Activated B cell treated with CpG ODN at 0.5 μM for 24 hours (primary cell): Measurements from ENCODE around the gene C1QL1. TPM values are rescaled to one million over a fixed set of nuclear protein-coding genes. Genes with fewer than 3 reads are reported as not detected.

ENCODE experiments used
- ATAC-seq: fragments of 200-7000 bp; cut with Tn5 transposase; one replicate; pipeline ENCODE4 v1.10.0; 2021; ENCODE audit warnings: low read depth, mild to moderate bottlenecking, moderate library complexity
- CTCF ChIA-PET: fragments of 350-600 bp; sonication (Branson Sonifier 250); formaldehyde crosslinking; loops from one replicate; lab custom pipeline; 2021; ENCODE audit warnings: antibody characterized with exemption; lab: Charles Lee
- POLR2A ChIA-PET: fragments of 350-600 bp; sonication (Branson Sonifier 250); formaldehyde crosslinking; loops from one replicate; lab custom pipeline; 2021; ENCODE audit warnings: antibody characterized with exemption; lab: Charles Lee
- DNase-seq: peaks from one replicate; pipeline ENCODE4 v3.0.0; 2022
- H3K27ac Mint-ChIP-seq: one replicate; pipeline ENCODE4 v1.8.0; 2020; ENCODE audit warnings: mixed read lengths
- H3K27me3 Mint-ChIP-seq: one replicate; pipeline ENCODE4 v1.8.0; 2021; ENCODE audit warnings: mixed read lengths
- H3K36me3 Mint-ChIP-seq: one replicate; pipeline ENCODE4 v1.8.0; 2021; ENCODE audit warnings: low read depth, mixed read lengths
- H3K4me1 Mint-ChIP-seq: one replicate; pipeline ENCODE4 v1.8.0; 2021; ENCODE audit warnings: mixed read lengths
- H3K4me3 Mint-ChIP-seq: one replicate; pipeline ENCODE4 v1.8.0; 2020; ENCODE audit warnings: mild to moderate bottlenecking, mixed read lengths
- H3K9me3 Mint-ChIP-seq: one replicate; pipeline ENCODE4 v1.8.0; 2020; ENCODE audit warnings: mixed read lengths
- intact Hi-C: fragments of 100-400 bp; cut with micrococcal nuclease; formaldehyde crosslinking; loops from one replicate; pipeline ENCODE4 v1.15.1; 2024
- total RNA-seq: library from RNA; stranded (reverse); gene quantifications from 2 replicates; pipeline ENCODE4 v1.2.3, GENCODE V29; 2022
- TF ChIP-seq, protein P1 (sequence below): fragments of 200-600 bp; IDR thresholded peaks from one replicate; pipeline ENCODE4 v1.8.0; 2022; ENCODE audit warnings: antibody characterized with exemption, mild to moderate bottlenecking

C1QL1 gene
- total RNA-seq, 1 donor from 2014 or later: not detected

DNA sequence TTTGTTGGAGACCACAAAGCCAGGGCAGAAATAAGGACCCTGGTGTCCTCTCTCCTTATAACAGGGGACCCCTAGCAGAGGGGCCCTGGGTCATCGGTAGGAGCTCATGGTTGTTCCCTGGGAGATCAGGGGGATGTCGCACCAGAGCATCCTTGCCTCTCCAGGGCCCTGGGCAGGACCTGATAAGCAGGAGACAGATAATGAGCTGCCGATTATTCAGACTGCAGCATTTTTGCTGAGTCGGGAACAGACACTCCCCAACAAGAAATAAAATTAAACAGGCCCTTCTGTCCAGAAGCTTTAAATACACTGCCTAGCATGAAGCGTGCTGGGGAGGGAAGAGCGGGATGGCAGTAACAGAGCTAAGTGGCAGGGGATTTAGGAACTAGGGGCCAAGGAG lies 37.4 kb downstream of the C1QL1 start:
- Mint-ChIP-seq H3K4me3 (no peak overlapping the region), H3K36me3 (no peaks in the 10 kb centered on the region), H3K27ac (no peak overlapping the region), H3K4me1 (no peaks in the 10 kb centered on the region), H3K9me3 (no peaks in the 10 kb centered on the region), H3K27me3 (no peaks in the 10 kb centered on the region)
- CTCF ChIA-PET: no interaction called here
- POLR2A ChIA-PET: interaction anchor here (0.6 kb wide), 2 partner anchors 36 to 1868 kb away, joined by 3 to 5 read pairs; no protein-coding TSS in a partner anchor
- ATAC-seq (no peak), DNase-seq (no peak)
- intact Hi-C loops: no loop called here
- TF ChIP-seq, protein P1, sequence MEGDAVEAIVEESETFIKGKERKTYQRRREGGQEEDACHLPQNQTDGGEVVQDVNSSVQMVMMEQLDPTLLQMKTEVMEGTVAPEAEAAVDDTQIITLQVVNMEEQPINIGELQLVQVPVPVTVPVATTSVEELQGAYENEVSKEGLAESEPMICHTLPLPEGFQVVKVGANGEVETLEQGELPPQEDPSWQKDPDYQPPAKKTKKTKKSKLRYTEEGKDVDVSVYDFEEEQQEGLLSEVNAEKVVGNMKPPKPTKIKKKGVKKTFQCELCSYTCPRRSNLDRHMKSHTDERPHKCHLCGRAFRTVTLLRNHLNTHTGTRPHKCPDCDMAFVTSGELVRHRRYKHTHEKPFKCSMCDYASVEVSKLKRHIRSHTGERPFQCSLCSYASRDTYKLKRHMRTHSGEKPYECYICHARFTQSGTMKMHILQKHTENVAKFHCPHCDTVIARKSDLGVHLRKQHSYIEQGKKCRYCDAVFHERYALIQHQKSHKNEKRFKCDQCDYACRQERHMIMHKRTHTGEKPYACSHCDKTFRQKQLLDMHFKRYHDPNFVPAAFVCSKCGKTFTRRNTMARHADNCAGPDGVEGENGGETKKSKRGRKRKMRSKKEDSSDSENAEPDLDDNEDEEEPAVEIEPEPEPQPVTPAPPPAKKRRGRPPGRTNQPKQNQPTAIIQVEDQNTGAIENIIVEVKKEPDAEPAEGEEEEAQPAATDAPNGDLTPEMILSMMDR: no peak

DNA sequence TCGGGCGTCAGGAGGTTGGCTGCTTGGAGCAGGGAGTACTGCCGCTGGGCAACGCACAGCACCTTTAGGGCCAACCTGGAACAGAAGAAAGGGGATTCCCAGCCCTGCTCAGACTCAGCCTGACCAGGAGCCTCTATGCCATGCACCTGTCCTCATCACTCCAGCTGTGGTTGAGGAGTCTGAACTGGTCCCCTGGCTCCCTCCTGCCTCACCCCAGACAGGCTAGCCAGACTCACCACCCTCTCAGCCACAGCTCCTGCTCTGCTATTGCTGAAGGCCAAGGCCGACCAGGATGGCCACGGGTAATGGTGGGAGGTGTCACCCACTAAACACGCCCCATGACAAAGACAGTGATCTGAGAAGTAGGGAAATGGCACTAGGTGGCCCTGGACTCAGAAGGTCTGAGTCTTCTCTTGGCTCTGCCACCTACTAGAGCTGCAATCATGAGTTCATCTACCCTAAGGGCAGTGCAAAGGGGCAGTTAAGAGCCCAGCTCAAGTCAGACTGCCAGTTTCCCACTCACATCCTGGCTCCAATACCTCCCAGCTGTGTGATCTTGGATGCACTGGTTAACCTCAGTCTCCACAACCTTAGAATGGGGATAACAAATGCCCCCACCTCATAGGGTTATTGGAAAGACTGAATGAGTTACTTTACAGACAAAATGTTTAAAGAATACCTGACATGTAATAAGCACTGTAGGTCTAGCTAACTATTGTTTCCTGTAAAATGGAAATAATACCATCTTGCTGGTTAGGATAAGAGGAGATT lies 39.0 kb downstream of the C1QL1 start:
- CTCF ChIA-PET: no interaction called here
- TF ChIP-seq, protein P1: no peak
- DNase-seq: no peak
- H3K9me3 Mint-ChIP-seq: no peaks in the 10 kb centered on the region
- H3K27ac Mint-ChIP-seq: no peak overlapping the region
- POLR2A ChIA-PET: no interaction called here
- H3K4me3 Mint-ChIP-seq: no peak overlapping the region
- no peaks in the 10 kb centered on the region for H3K4me1 Mint-ChIP-seq
- intact Hi-C loops: no loop called here
- H3K36me3 Mint-ChIP-seq: no peaks in the 10 kb centered on the region
- H3K27me3 Mint-ChIP-seq: no peaks in the 10 kb centered on the region
- no peak for ATAC-seq

DNA sequence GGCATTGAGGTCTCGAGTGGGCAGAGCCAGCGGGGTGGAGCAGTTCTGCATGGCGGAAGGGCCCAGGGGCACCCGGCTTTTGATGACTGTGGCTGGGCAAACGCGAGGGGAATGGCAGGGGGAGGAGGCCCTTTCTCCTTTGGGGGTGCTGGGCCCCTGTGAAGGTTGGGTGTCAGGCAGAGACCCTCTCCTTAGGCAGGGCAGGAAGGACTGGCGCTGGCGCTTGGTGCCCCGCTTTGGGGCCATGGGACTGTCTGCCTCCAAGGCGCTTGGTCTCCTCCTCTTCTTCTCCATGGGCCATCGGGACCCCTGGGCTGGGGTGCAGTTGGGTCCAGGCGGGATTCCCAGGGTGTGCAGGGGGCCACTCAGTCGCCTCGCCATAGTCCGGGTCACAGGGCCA lies 40.0 kb downstream of the C1QL1 start:
- Mint-ChIP-seq H3K4me3 (no peak overlapping the region), H3K27me3 (no peaks in the 10 kb centered on the region), H3K4me1 (no peaks in the 10 kb centered on the region), H3K27ac (no peak overlapping the region), H3K36me3 (no peaks in the 10 kb centered on the region), H3K9me3 (no peaks in the 10 kb centered on the region)
- ChIA-PET POLR2A (no interaction called here), CTCF (no interaction called here)
- ATAC-seq (no peak), DNase-seq (no peak)
- intact Hi-C loops: no loop called here
- TF ChIP-seq, protein P1: no peak

DNA sequence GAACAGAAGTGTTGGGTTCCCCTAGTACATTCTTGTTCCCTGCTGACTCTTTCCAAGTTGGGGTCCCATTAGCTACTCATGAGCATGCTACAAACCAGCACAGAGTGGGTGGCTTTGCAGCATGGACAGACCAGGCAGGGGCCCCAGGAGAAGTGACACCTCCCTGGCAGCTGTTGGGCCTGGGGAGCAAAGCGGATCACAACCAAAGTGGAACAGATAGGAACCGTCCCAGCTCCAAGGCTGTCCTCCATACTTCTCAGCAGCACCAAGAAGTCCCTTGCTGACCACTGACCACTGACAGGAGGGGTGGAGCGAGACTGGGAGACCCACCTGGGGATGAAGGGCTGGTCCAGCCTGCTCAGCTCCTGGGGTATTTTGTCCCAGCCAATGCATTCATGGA lies 40.4 kb downstream of the C1QL1 start:
- TF ChIP-seq, protein P1: no peak
- Mint-ChIP-seq H3K4me1 (no peaks in the 10 kb centered on the region), H3K4me3 (no peak overlapping the region), H3K36me3 (no peaks in the 10 kb centered on the region), H3K27ac (no peak overlapping the region), H3K27me3 (peaks cover 1% of the 10 kb centered on the region), H3K9me3 (no peaks in the 10 kb centered on the region)
- ChIA-PET CTCF (no interaction called here), POLR2A (no interaction called here)
- intact Hi-C loops: no loop called here
- no peak for ATAC-seq
- DNase-seq: no peak

DNA sequence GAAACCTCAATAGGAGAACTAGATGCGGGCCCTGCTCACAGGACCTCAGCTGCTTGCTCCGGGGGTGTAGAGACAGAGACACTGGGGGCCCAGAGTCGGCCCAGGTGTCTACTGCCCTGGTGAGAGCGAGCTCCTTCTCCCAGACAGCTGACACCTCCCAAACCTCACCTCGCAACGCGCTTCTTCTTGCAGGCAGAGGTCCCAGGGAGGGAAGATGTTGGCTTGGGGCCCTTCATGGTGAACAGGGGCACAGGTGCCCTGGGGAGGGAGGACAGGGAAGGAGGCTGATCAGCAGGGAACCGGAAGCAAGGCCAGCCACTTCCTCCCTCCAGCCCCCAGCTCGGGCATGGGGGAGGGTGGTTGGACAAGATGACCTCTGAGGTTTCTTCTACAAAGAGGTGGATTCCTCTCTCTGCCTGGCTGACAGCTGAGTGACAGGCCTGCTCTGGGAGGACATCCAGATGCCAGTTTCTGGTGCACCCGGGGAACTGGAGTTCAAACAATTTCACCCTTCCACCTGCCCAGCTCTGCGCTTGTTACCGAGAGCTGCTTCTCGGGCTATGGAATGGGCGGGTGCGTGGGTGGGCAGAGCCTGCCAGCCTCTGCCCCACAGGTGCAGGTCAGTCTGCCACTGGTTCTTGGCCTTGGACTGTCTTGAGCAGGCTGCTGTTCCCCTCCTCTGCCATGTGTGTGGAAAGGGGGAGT lies 41.1 kb downstream of the C1QL1 start:
- Mint-ChIP-seq H3K9me3 (no peaks in the 10 kb centered on the region), H3K27ac (no peak overlapping the region), H3K4me3 (no peak overlapping the region), H3K27me3 (peaks cover 8% of the 10 kb centered on the region), H3K36me3 (no peaks in the 10 kb centered on the region), H3K4me1 (no peaks in the 10 kb centered on the region)
- intact Hi-C loops: no loop called here
- POLR2A ChIA-PET: no interaction called here
- TF ChIP-seq, protein P1: no peak
- DNase-seq (no peak), ATAC-seq (no peak)
- CTCF ChIA-PET: no interaction called here
